Measurements from ENCODE around the gene SSBP2.
A peak's percentile ranks its signal among the peaks of the same experiment; 100 is the strongest.

SSBP2 gene

DNA sequence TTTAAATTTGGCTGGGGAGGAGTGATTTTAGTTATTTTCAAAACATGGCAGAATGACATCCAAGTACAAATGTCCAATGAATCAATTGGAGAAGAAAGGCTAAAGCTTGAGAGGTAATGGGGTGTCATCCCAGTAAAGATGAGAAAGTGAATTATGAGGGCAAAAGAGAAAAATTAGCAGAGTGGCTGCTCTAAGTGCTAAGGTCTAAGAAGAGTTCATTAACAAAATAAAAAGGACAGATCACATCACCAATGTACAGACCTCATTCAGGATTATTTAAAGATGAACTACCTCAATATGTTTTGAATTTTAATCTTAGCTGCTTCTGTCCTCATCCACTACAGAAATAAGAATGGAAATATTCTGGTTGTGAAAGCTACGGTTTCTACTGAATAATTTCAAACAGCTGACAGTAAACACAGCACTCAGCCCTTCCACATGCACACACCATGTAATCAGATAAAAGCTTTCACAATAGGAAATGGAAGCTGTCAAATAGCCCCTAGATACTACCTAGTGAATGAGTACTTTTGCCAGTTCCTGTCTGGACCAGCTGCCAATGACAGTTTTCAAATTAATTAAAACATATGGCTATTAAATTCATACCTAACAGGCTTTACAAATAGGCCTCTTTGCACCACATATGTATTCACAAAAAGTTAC lies 171.5 kb downstream of the SSBP2 start:
- H3K27ac ChIP-seq = peak overlapping the region; percentile 44
- TF ChIP-seq, protein P1, sequence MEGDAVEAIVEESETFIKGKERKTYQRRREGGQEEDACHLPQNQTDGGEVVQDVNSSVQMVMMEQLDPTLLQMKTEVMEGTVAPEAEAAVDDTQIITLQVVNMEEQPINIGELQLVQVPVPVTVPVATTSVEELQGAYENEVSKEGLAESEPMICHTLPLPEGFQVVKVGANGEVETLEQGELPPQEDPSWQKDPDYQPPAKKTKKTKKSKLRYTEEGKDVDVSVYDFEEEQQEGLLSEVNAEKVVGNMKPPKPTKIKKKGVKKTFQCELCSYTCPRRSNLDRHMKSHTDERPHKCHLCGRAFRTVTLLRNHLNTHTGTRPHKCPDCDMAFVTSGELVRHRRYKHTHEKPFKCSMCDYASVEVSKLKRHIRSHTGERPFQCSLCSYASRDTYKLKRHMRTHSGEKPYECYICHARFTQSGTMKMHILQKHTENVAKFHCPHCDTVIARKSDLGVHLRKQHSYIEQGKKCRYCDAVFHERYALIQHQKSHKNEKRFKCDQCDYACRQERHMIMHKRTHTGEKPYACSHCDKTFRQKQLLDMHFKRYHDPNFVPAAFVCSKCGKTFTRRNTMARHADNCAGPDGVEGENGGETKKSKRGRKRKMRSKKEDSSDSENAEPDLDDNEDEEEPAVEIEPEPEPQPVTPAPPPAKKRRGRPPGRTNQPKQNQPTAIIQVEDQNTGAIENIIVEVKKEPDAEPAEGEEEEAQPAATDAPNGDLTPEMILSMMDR (IDR thresholded peaks at IDR 0.05) = no peak
- no peaks in the 10 kb centered on the region for H3K27me3 ChIP-seq
- H3K9me3 ChIP-seq = no peaks in the 10 kb centered on the region
- peaks cover 8% of the 10 kb centered on the region in 2 experiments for H3K4me1 ChIP-seq (ENCODE audit: control insufficient read depth in 1 of 2, insufficient read depth in 1 of 2, low read depth in 1 of 2, low read length in 1 of 2)
- H3K36me3 ChIP-seq = no peaks in the 10 kb centered on the region
- no peak overlapping the region for H3K4me3 ChIP-seq (ENCODE audit: low read depth in 1 of 2, low read length in 1 of 2)

- Histone ChIP-seq H3K36me3 (no peaks in the 10 kb centered on the region), H3K27me3 (no peaks in the 10 kb centered on the region), H3K4me3 (ENCODE audit: low read depth in 1 of 2, low read length in 1 of 2) (no peak overlapping the region), H3K9me3 (no peaks in the 10 kb centered on the region), H3K4me1 (ENCODE audit: control insufficient read depth in 1 of 2, insufficient read depth in 1 of 2, low read depth in 1 of 2, low read length in 1 of 2) (peaks cover 8% of the 10 kb centered on the region in 2 experiments), H3K27ac (no peak overlapping the region)
- TF ChIP-seq, protein P1 (IDR thresholded peaks at IDR 0.05) = no peak
These were observed 173.8 kb downstream of the SSBP2 start for GRCh38 chr5:81577091-81577490.

DNA sequence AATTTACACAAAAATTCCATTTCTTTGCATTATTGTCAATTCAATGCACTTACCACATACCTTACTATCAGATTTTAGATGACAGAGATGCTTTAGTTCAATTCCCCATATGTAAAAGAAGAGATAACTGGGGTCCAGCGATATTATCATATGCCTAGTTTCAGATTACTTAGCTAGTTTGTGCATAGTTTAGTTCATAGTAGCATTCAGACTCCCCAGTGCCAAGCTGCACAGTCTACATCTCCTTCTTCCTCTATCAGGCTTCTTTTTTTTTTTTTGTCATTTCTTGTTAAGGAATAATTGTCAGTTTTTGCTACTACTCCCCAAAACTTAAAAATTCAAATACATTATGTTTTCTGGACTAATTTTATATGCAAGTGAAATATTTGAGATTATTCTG lies 175.0 kb downstream of the SSBP2 start:
- Histone ChIP-seq H3K4me3 (ENCODE audit: low read depth in 1 of 2, low read length in 1 of 2) (no peak overlapping the region), H3K9me3 (no peaks in the 10 kb centered on the region), H3K27me3 (no peaks in the 10 kb centered on the region), H3K4me1 (ENCODE audit: control insufficient read depth in 1 of 2, insufficient read depth in 1 of 2, low read depth in 1 of 2, low read length in 1 of 2) (peaks cover 8% of the 10 kb centered on the region in 2 experiments), H3K36me3 (no peaks in the 10 kb centered on the region), H3K27ac (no peak overlapping the region)
- TF ChIP-seq, protein P1 (IDR thresholded peaks at IDR 0.05) = no peak

DNA sequence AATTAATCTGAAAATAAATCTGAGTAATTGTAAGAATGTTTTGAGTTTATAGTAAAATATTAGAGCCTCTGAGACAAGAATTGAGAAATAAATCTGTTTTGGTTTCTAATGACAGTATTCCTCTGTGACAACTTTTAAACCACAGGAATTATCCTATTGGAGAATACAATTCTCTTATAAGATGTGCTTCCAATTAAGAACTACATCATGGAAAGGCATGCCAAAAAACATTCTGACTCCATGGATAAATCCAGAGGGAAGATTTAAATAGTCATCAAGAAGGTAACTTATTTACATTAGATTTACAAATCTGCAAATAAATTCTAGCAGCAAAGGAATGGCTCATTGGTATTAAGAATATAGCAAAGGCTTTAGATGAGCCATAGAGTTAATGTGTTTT lies 178.7 kb downstream of the SSBP2 start:
- TF ChIP-seq, protein P1 (IDR thresholded peaks at IDR 0.05) = no peak
- Histone ChIP-seq H3K4me3 (ENCODE audit: low read depth in 1 of 2, low read length in 1 of 2) (no peak overlapping the region), H3K36me3 (no peaks in the 10 kb centered on the region), H3K9me3 (no peaks in the 10 kb centered on the region), H3K27me3 (no peaks in the 10 kb centered on the region), H3K27ac (no peak overlapping the region), H3K4me1 (ENCODE audit: control insufficient read depth in 1 of 2, insufficient read depth in 1 of 2, low read depth in 1 of 2, low read length in 1 of 2) (no peaks in the 10 kb centered on the region)

GRCh38 chr5:81558188-81558587 lies 192.7 kb downstream of the SSBP2 start:
- TF ChIP-seq, protein P1 (IDR thresholded peaks at IDR 0.05) = no peak
- no peaks in the 10 kb centered on the region for H3K4me1 ChIP-seq (ENCODE audit: control insufficient read depth in 1 of 2, insufficient read depth in 1 of 2, low read depth in 1 of 2, low read length in 1 of 2)
- H3K4me3 ChIP-seq (ENCODE audit: low read depth in 1 of 2, low read length in 1 of 2) = no peak overlapping the region
- H3K27ac ChIP-seq = no peak overlapping the region
- no peaks in the 10 kb centered on the region for H3K9me3 ChIP-seq
- H3K36me3 ChIP-seq = no peaks in the 10 kb centered on the region
- no peaks in the 10 kb centered on the region for H3K27me3 ChIP-seq

Measured in neutrophil (primary cell).